ENCODE measurements around the gene LRP1.
A peak's percentile ranks its signal among the peaks of the same experiment; 100 is the strongest.

The LRP1 gene

GRCh38 chr12:57158665-57159064 lies 30.4 kb downstream of the LRP1 start:
- H3K36me3 ChIP-seq (ENCODE audit: insufficient read depth, low read length) = no peaks in the 10 kb centered on the region
- no peaks in the 10 kb centered on the region for H3K27me3 ChIP-seq (ENCODE audit: insufficient read depth, low read length, poor library complexity, severe bottlenecking)

GRCh38 chr12:57159311-57159710 lies 31.0 kb downstream of the LRP1 start:
- Histone ChIP-seq H3K4me2 (ENCODE audit: low read depth, low read length, poor library complexity, severe bottlenecking) (no peak overlapping the region), H3F3A (ENCODE audit: low read depth) (no peaks in the 10 kb centered on the region), H3K79me2 (ENCODE audit: insufficient read depth, low read length) (no peaks in the 10 kb centered on the region), H3K4me3 (ENCODE audit: low read length, poor library complexity, severe bottlenecking) (no peak overlapping the region), H3K36me3 (ENCODE audit: insufficient read depth, low read length) (no peaks in the 10 kb centered on the region), H3K27me3 (ENCODE audit: insufficient read depth, low read length, poor library complexity, severe bottlenecking) (no peaks in the 10 kb centered on the region), H2AFZ (ENCODE audit: low read length) (no peak overlapping the region), H3K4me1 (ENCODE audit: insufficient read depth, low read length, poor library complexity, severe bottlenecking) (peaks cover 16% of the 10 kb centered on the region), H4K20me1 (ENCODE audit: insufficient read depth, low read length, poor library complexity, severe bottlenecking) (no peaks in the 10 kb centered on the region), H3K9me3 (ENCODE audit: insufficient read depth, low read depth, low read length) (no peaks in the 10 kb centered on the region), H3K9me2 (replicated peaks; ENCODE audit: low read depth, low read length) (no peaks in the 10 kb centered on the region), H3K9ac (ENCODE audit: low read depth, low read length, poor library complexity, severe bottlenecking) (no peak overlapping the region)
- TF ChIP-seq CTCF (conservative IDR thresholded peaks at IDR 0.05; ENCODE audit: low read length) = no peak
- TF ChIP-seq EZH2phosphoT487 (IDR thresholded peaks at IDR 0.05; ENCODE audit: borderline replicate concordance) = no peak

More at GRCh38 chr12:57158665-57159064, 30.4 kb downstream of the LRP1 start:
- TF ChIP-seq CTCF (conservative IDR thresholded peaks at IDR 0.05; ENCODE audit: low read length) (no peak), EZH2phosphoT487 (IDR thresholded peaks at IDR 0.05; ENCODE audit: borderline replicate concordance) (no peak)
- H3K4me1 ChIP-seq (ENCODE audit: insufficient read depth, low read length, poor library complexity, severe bottlenecking) = peaks cover 16% of the 10 kb centered on the region
- no peaks in the 10 kb centered on the region for H3K9me3 ChIP-seq (ENCODE audit: insufficient read depth, low read depth, low read length)
- H3K9me2 ChIP-seq (replicated peaks; ENCODE audit: low read depth, low read length) = no peaks in the 10 kb centered on the region
- H2AFZ ChIP-seq (ENCODE audit: low read length) = no peak overlapping the region
- H3K4me3 ChIP-seq (ENCODE audit: low read length, poor library complexity, severe bottlenecking) = no peak overlapping the region
- H3K4me2 ChIP-seq (ENCODE audit: low read depth, low read length, poor library complexity, severe bottlenecking) = peak overlapping the region; percentile 55
- H3K9ac ChIP-seq (ENCODE audit: low read depth, low read length, poor library complexity, severe bottlenecking) = no peak overlapping the region
- H3F3A ChIP-seq (ENCODE audit: low read depth) = no peaks in the 10 kb centered on the region
- H4K20me1 ChIP-seq (ENCODE audit: insufficient read depth, low read length, poor library complexity, severe bottlenecking) = no peaks in the 10 kb centered on the region
- H3K79me2 ChIP-seq (ENCODE audit: insufficient read depth, low read length) = no peaks in the 10 kb centered on the region

GRCh38 chr12:57160040-57160439 lies 31.8 kb downstream of the LRP1 start:
- H2AFZ ChIP-seq (ENCODE audit: low read length) = no peak overlapping the region
- H3K27me3 ChIP-seq (ENCODE audit: insufficient read depth, low read length, poor library complexity, severe bottlenecking) = no peaks in the 10 kb centered on the region
- H3K9me2 ChIP-seq (replicated peaks; ENCODE audit: low read depth, low read length) = no peaks in the 10 kb centered on the region
- no peaks in the 10 kb centered on the region for H3K36me3 ChIP-seq (ENCODE audit: insufficient read depth, low read length)
- H3F3A ChIP-seq (ENCODE audit: low read depth) = no peaks in the 10 kb centered on the region
- H3K9ac ChIP-seq (ENCODE audit: low read depth, low read length, poor library complexity, severe bottlenecking) = no peak overlapping the region
- no peaks in the 10 kb centered on the region for H3K79me2 ChIP-seq (ENCODE audit: insufficient read depth, low read length)
- no peaks in the 10 kb centered on the region for H3K9me3 ChIP-seq (ENCODE audit: insufficient read depth, low read depth, low read length)
- H3K4me1 ChIP-seq (ENCODE audit: insufficient read depth, low read length, poor library complexity, severe bottlenecking) = peaks cover 16% of the 10 kb centered on the region
- no peaks in the 10 kb centered on the region for H4K20me1 ChIP-seq (ENCODE audit: insufficient read depth, low read length, poor library complexity, severe bottlenecking)
- H3K4me3 ChIP-seq (ENCODE audit: low read length, poor library complexity, severe bottlenecking) = no peak overlapping the region
- TF ChIP-seq CTCF (conservative IDR thresholded peaks at IDR 0.05; ENCODE audit: low read length) (no peak), EZH2phosphoT487 (IDR thresholded peaks at IDR 0.05; ENCODE audit: borderline replicate concordance) (no peak)
- H3K4me2 ChIP-seq (ENCODE audit: low read depth, low read length, poor library complexity, severe bottlenecking) = no peak overlapping the region

Measured in Loucy (cell line).